IMR-90 (cell line): ENCODE data around the gene AWAT2. TPM values are rescaled to one million over a fixed set of nuclear protein-coding genes. Genes with fewer than 3 reads are reported as not detected.

Experiments used
- ATAC-seq: fragments of 200-7000 bp; cut with Tn5 transposase; 2 replicates; pipeline ENCODE4 v1.9.1; 2020; ENCODE audit warnings: low read depth, mild to moderate bottlenecking, moderate library complexity
- BruUV-seq: library from RNA; stranded (reverse); fragments of 400-500 nt; replicated peaks from 2 replicates; lab custom pipeline; 2021; lab: Mats Ljungman, UMichigan
- CTCF ChIA-PET: fragments of 300-600 bp; formaldehyde crosslinking; extraction: SDS; loops from one replicate; lab custom pipeline; 2021; ENCODE audit warnings: antibody characterized with exemption; lab: Yijun Ruan, JAX
- POLR2A ChIA-PET: fragments of 300-600 bp; sonication (Branson Sonifier 250); formaldehyde crosslinking; loops from one replicate; lab custom pipeline; 2022; ENCODE audit warnings: antibody characterized with exemption; ENCODE audit not compliant: unreplicated experiment; lab: Charles Lee
- DNase-seq: peaks from one replicate; pipeline ENCODE4 v3.0.0; 2013
- H2AFZ ChIP-seq: replicated peaks from 2 replicates; pipeline ENCODE3; 2013; ENCODE audit warnings: low read length, mild to moderate bottlenecking; ENCODE audit not compliant: poor library complexity
- H2AK5ac ChIP-seq: 2 replicates; pipeline ENCODE4 v1.6.1; 2013; ENCODE audit warnings: low read depth, low read length, inconsistent platforms
- H2AK9ac ChIP-seq: replicated peaks from 2 replicates; pipeline ENCODE3; 2013; ENCODE audit warnings: mild to moderate bottlenecking, low read depth, low read length, moderate library complexity; ENCODE audit not compliant: poor library complexity
- H2BK120ac ChIP-seq: 2 replicates; pipeline ENCODE4 v1.6.1; 2013; ENCODE audit warnings: low read depth, low read length, inconsistent platforms
- H2BK15ac ChIP-seq: 3 replicates; pipeline ENCODE4 v1.6.1; 2013; ENCODE audit warnings: low read depth, low read length, inconsistent platforms
- H2BK20ac ChIP-seq: 2 replicates; pipeline ENCODE4 v1.6.1; 2013; ENCODE audit warnings: low read depth, mild to moderate bottlenecking, inconsistent platforms, low read length, moderate library complexity
- H2BK5ac ChIP-seq: 2 replicates; pipeline ENCODE4 v1.6.1; 2013; ENCODE audit warnings: mild to moderate bottlenecking, low read depth, low read length, inconsistent platforms; ENCODE audit not compliant: poor library complexity, severe bottlenecking
- H3K14ac ChIP-seq: replicated peaks from 2 replicates; pipeline ENCODE4 v1.6.1; 2013; ENCODE audit warnings: low read depth, low read length, inconsistent platforms
- H3K18ac ChIP-seq: 2 replicates; pipeline ENCODE4 v1.6.1; 2013; ENCODE audit warnings: low read depth, low read length, control low read depth
- H3K23ac ChIP-seq: 2 replicates; pipeline ENCODE4 v1.6.1; 2013; ENCODE audit warnings: low read depth, low read length, inconsistent platforms
- H3K27ac ChIP-seq: 2 replicates; pipeline ENCODE4 v1.5.1; 2013; ENCODE audit warnings: mild to moderate bottlenecking, control low read depth, low read length; ENCODE audit not compliant: insufficient read depth
- H3K27me3 ChIP-seq: 2 replicates; pipeline ENCODE4 v1.6.1; 2013; ENCODE audit warnings: low read length; ENCODE audit not compliant: control insufficient read depth, insufficient read depth
- H3K36me3 ChIP-seq: 2 replicates; pipeline ENCODE4 v1.6.1; 2013; ENCODE audit warnings: low read length, mixed read lengths; ENCODE audit not compliant: control insufficient read depth, insufficient read depth
- H3K4ac ChIP-seq: 2 replicates; pipeline ENCODE4 v1.6.1; 2013; ENCODE audit warnings: low read depth, low read length, inconsistent platforms
- H3K4me1 ChIP-seq: 2 replicates; pipeline ENCODE4 v1.6.1; 2013; ENCODE audit warnings: low read length, mixed read lengths; ENCODE audit not compliant: control insufficient read depth, insufficient read depth
- H3K4me2 ChIP-seq: 2 replicates; pipeline ENCODE4 v1.6.1; 2013; ENCODE audit warnings: low read depth, mild to moderate bottlenecking, control low read depth, low read length, moderate library complexity
- H3K4me3 ChIP-seq: 2 replicates; pipeline ENCODE4 v1.5.1; 2013; ENCODE audit warnings: low read depth, mild to moderate bottlenecking, control low read depth, low read length, moderate library complexity; ENCODE audit not compliant: insufficient read depth
- H3K56ac ChIP-seq: 2 replicates; pipeline ENCODE4 v1.6.1; 2013; ENCODE audit warnings: low read length, inconsistent platforms; ENCODE audit not compliant: insufficient read depth; ENCODE audit errors: extremely low read depth
- H3K79me1 ChIP-seq, 2 experiments: 2 replicates each; pipeline ENCODE4 v1.6.1; 2013; ENCODE audit warnings: low read length in 2 of 2, inconsistent platforms in 1 of 2, low read depth in 1 of 2
- H3K9ac ChIP-seq: 2 replicates; pipeline ENCODE4 v1.6.1; 2013; ENCODE audit warnings: low read depth, low read length, control low read depth
- H3K9me1 ChIP-seq: 2 replicates; pipeline ENCODE4 v1.6.1; 2013; ENCODE audit warnings: low read length, inconsistent platforms; ENCODE audit not compliant: insufficient read depth
- H3K9me3 ChIP-seq: 2 replicates; pipeline ENCODE4 v1.6.1; 2013; ENCODE audit warnings: low read length; ENCODE audit not compliant: control insufficient read depth, insufficient read depth
- H4K20me1 ChIP-seq: 2 replicates; pipeline ENCODE4 v1.6.1; 2013; ENCODE audit warnings: low read length, inconsistent platforms; ENCODE audit not compliant: insufficient read depth
- H4K5ac ChIP-seq: 2 replicates; pipeline ENCODE4 v1.6.1; 2013; ENCODE audit warnings: mild to moderate bottlenecking, low read depth, low read length, control low read depth
- H4K8ac ChIP-seq, 2 experiments: 2 replicates each; pipeline ENCODE4 v1.6.1; 2013; ENCODE audit warnings: low read depth in 2 of 2, low read length in 2 of 2, control low read depth in 1 of 2, inconsistent platforms in 1 of 2
- H4K91ac ChIP-seq: 2 replicates; pipeline ENCODE4 v1.6.1; 2013; ENCODE audit warnings: low read depth, low read length, inconsistent platforms; ENCODE audit not compliant: insufficient read depth
- BHLHE40 ChIP-seq: fragments of 150-350 bp; IDR thresholded peaks from 2 replicates; pipeline ENCODE4 v1.6.1; 2016; ENCODE audit warnings: mild to moderate bottlenecking, low read depth, low read length
- CEBPB ChIP-seq: IDR thresholded peaks from 2 replicates; pipeline ENCODE4 v1.6.1; 2012; ENCODE audit warnings: low read depth, low read length, improper control_type of control experiment
- CHD1 ChIP-seq: IDR thresholded peaks from 2 replicates; pipeline ENCODE4 v1.6.1; 2012; ENCODE audit warnings: low read depth, low read length, improper control_type of control experiment
- CTCF ChIP-seq: conservative IDR thresholded peaks from 2 replicates; pipeline ENCODE4 v1.5.1; 2012; ENCODE audit warnings: mild to moderate bottlenecking, low read depth, low read length, improper control_type of control experiment
- ELK1 ChIP-seq: fragments of 150-350 bp; IDR thresholded peaks from 2 replicates; pipeline ENCODE4 v1.6.1; 2016; ENCODE audit warnings: low read depth, mild to moderate bottlenecking, low read length, moderate library complexity, borderline replicate concordance
- FOS ChIP-seq: fragments of 150-350 bp; IDR thresholded peaks from 2 replicates; pipeline ENCODE4 v1.6.1; 2016; ENCODE audit warnings: low read depth, low read length
- MAFK ChIP-seq: IDR thresholded peaks from 2 replicates; pipeline ENCODE4 v1.6.1; 2012; ENCODE audit warnings: low read depth, low read length, improper control_type of control experiment
- MAZ ChIP-seq: IDR thresholded peaks from 2 replicates; pipeline ENCODE4 v1.6.1; 2012; ENCODE audit warnings: low read depth, mild to moderate bottlenecking, low read length, improper control_type of control experiment, moderate library complexity, borderline replicate concordance
- MXI1 ChIP-seq: IDR thresholded peaks from 2 replicates; pipeline ENCODE4 v1.6.1; 2012; ENCODE audit warnings: low read depth, mild to moderate bottlenecking, low read length, moderate library complexity, borderline replicate concordance
- NFE2L2 ChIP-seq: fragments of 150-350 bp; IDR thresholded peaks from 2 replicates; pipeline ENCODE4 v1.6.1; 2016; ENCODE audit warnings: low read depth, mild to moderate bottlenecking, low read length
- POLR2A ChIP-seq: IDR thresholded peaks from 2 replicates; pipeline ENCODE4 v1.6.1; 2012; ENCODE audit warnings: mild to moderate bottlenecking, low read depth, low read length
- RAD21 ChIP-seq: IDR thresholded peaks from 2 replicates; pipeline ENCODE4 v1.6.1; 2012; ENCODE audit warnings: low read length, improper control_type of control experiment
- RCOR1 ChIP-seq: IDR thresholded peaks from 2 replicates; pipeline ENCODE4 v1.6.1; 2012; ENCODE audit warnings: mild to moderate bottlenecking, low read length, improper control_type of control experiment; ENCODE audit not compliant: insufficient replicate concordance
- RFX5 ChIP-seq: IDR thresholded peaks from 2 replicates; pipeline ENCODE4 v1.8.0; 2012; ENCODE audit warnings: low read depth, mild to moderate bottlenecking, low read length, moderate library complexity
- SMC3 ChIP-seq: fragments of 150-350 bp; IDR thresholded peaks from 2 replicates; pipeline ENCODE4 v1.6.1; 2016; ENCODE audit warnings: low read depth, mild to moderate bottlenecking, antibody characterized with exemption, low read length, moderate library complexity
- USF2 ChIP-seq: fragments of 150-350 bp; IDR thresholded peaks from 2 replicates; pipeline ENCODE4 v1.6.1; 2017; ENCODE audit warnings: mild to moderate bottlenecking, antibody characterized with exemption, low read length, low read depth
- WGBS, 2 experiments: methylation state at CpG; one replicate each; pipeline versions ENCODE4 v1.1.5 to v1.1.7; 2013; ENCODE audit warnings: missing lambda C conversion rate in 2 of 2; ENCODE audit not compliant: insufficient read length in 1 of 2; ENCODE audit errors: extremely low coverage in 2 of 2; 5-methylcytosine and 5-hydroxymethylcytosine counted together
- dilution Hi-C: fragments of 300-500 bp; cut with HindIII; formaldehyde crosslinking; loops from one replicate; pipeline ENCODE4 v1.14.3; 2018; ENCODE audit warnings: low sequenced_read_pairs; ENCODE audit not compliant: unreplicated experiment
- in situ Hi-C: fragments of 300-500 bp; cut with MboI; formaldehyde crosslinking; loops from 3 replicates; pipeline ENCODE4 v1.14.3; 2019; ENCODE audit warnings: low sequenced_read_pairs, inconsistent platforms, mixed read lengths
- intact Hi-C: fragments of 100-400 bp; cut with micrococcal nuclease; formaldehyde crosslinking; loops from 2 replicates; pipeline ENCODE4 v1.10.0; 2022
- polyA plus RNA-seq, 3 experiments: library from polyadenylated mRNA; depleted of rRNA; stranded (reverse); fragments of >200 nt; gene quantifications; 2 replicates each; pipeline ENCODE4 v1.2.3, GENCODE V29; 2012; ENCODE audit warnings: low replicate concordance in 1 of 3
- total RNA-seq: library from RNA; depleted of rRNA; stranded (reverse); fragments of >200 nt; gene quantifications from 2 replicates; pipeline ENCODE4 v1.2.3, GENCODE V29; 2012

The AWAT2 gene
- total and polyA plus RNA-seq, 2 of the 4 experiments (the other 2 are of a cell fraction) = under 0.01 TPM; not detected in 1

DNA sequence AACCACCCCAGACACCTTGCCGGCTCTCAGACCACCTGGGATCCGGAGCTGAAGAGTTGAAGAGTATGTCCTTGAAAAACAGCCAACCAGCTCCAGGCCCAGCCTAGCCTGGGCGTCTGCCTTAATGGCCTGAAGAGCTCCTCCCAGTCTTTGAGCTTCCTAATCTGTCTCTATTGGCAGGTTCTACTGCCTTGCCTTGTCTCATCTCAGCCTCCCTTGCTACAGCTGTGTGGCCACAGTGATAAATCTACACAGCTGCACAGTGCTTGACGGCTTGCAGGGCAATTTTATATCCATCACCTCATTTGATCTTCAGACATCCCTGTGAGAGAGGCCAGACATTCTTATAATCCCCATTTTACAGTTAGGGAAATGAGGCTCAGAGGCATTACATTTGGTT lies 19.9 kb downstream of the AWAT2 start:
- Histone ChIP-seq H3K4me3 (no peak overlapping the region), H3K56ac (no peak overlapping the region), H3K14ac (no peak overlapping the region), H4K5ac (no peak overlapping the region), H3K4me1 (no peaks in the 10 kb centered on the region), H2BK20ac (no peak overlapping the region), H2AFZ (no peak overlapping the region), H3K18ac (no peak overlapping the region), H3K9ac (no peak overlapping the region), H4K20me1 (no peaks in the 10 kb centered on the region; the same call in 1 of the 2 replicates), H3K9me3 (no peaks in the 10 kb centered on the region), H3K27ac (no peak overlapping the region), H2BK120ac (no peak overlapping the region), H4K91ac (no peak overlapping the region), H3K79me1 (no peaks in the 10 kb centered on the region), H3K4ac (no peak overlapping the region), H2AK9ac (no peak overlapping the region), H3K36me3 (no peaks in the 10 kb centered on the region), H3K27me3 (peaks cover 15% of the 10 kb centered on the region), H2BK15ac (no peak overlapping the region), H3K4me2 (no peak overlapping the region), H4K8ac (no peak overlapping the region), H2AK5ac (no peak overlapping the region), H2BK5ac (no peak overlapping the region), H3K23ac (no peak overlapping the region), H3K9me1 (no peaks in the 10 kb centered on the region)
- TF ChIP-seq USF2 = no peak
- no peak for TF ChIP-seq CTCF
- no peak for TF ChIP-seq SMC3
- TF ChIP-seq CHD1 = no peak
- TF ChIP-seq RCOR1 = no peak
- TF ChIP-seq MAZ = no peak
- no peak for TF ChIP-seq NFE2L2
- TF ChIP-seq FOS = no peak
- no peak for TF ChIP-seq POLR2A
- no peak for TF ChIP-seq BHLHE40
- TF ChIP-seq MXI1 = no peak
- no peak for TF ChIP-seq MAFK
- TF ChIP-seq CEBPB = no peak
- no peak for TF ChIP-seq RFX5
- TF ChIP-seq ELK1 = no peak
- no peak for TF ChIP-seq RAD21
- POLR2A ChIA-PET = no interaction called here
- in situ Hi-C loops = no loop called here
- DNase-seq (no peak), ATAC-seq (no peak)
- 47% methylated on average over 3 of the region's 4 CpGs; no CpG with 5 or more reads in 1 of the 2 experiments for WGBS, 2 experiments
- intact Hi-C loops = loop anchor here (5.0 kb wide), 2 partner anchors 603 to 1208 kb away; no protein-coding TSS in a partner anchor
- CTCF ChIA-PET = interaction anchor here (0.7 to 1.5 kb wide), 3 partner anchors 18 to 715 kb away, joined by 3 to 4 read pairs (median 3); no protein-coding TSS in a partner anchor
- no TSS peak for BruUV-seq
- dilution Hi-C loops = no loop called here
